K562 (cell line): ENCODE results near the gene TJAP1. TPM values are rescaled to one million over a fixed set of nuclear protein-coding genes. Genes with fewer than 3 reads are reported as not detected.

Experiments
- ATAC-seq: fragments of 200-7000 bp; cut with Tn5 transposase; 3 replicates; pipeline ENCODE4 v1.9.1; 2020; ENCODE audit warnings: moderate library complexity
- BruUV-seq: library from RNA; stranded (reverse); fragments of 400-500 nt; replicated peaks from 2 replicates; lab custom pipeline; 2021; lab: Mats Ljungman, UMichigan
- CTCF ChIA-PET: fragments of 300-600 bp; formaldehyde crosslinking; extraction: SDS; loops from one replicate; lab custom pipeline; 2021; ENCODE audit warnings: low intra/inter-chr PET ratio; lab: Yijun Ruan, JAX
- POLR2A ChIA-PET: fragments of 300-600, 350-650 bp; sonication (Branson Sonifier 250); formaldehyde crosslinking; extraction: SDS; loops from one replicate; lab custom pipeline; 2021; ENCODE audit warnings: antibody characterized with exemption, inconsistent platforms; lab: Yijun Ruan, JAX
- DNase-seq, 4 experiments: peaks; one replicate each; pipeline versions ENCODE4 v3.0.0 to v3.0.0-alpha.2; 2011 to 2018; ENCODE audit warnings: low spot score in 3 of 4, mixed read lengths in 3 of 4; ENCODE audit errors: extremely low read depth in 1 of 4
- FAIRE-seq: peaks from 2 replicates; lab custom pipeline; 2011; peaks lifted over from hg19 to GRCh38; lab: Jason Lieb, UNC
- H2AFZ ChIP-seq: 2 replicates; pipeline ENCODE4 v1.6.0; 2011; ENCODE audit warnings: low read depth, low read length, control low read depth, inconsistent platforms
- H3K27ac ChIP-seq: fragments of 200-600 bp; 3 replicates; pipeline ENCODE4 v1.8.0; 2011; ENCODE audit warnings: low read depth, mild to moderate bottlenecking, control low read depth, inconsistent platforms, low read length, moderate library complexity, mixed read lengths; ENCODE audit errors: extremely low read depth
- H3K27me3 ChIP-seq, 2 experiments: fragments of 300-600 bp in 1 of 2; 2 replicates in 1 of 2; 3 replicates in 1 of 2; pipeline versions ENCODE4 v1.6.0 to v1.8.0; 2011; ENCODE audit warnings: inconsistent platforms in 2 of 2, low read length in 2 of 2, mild to moderate bottlenecking in 1 of 2, mixed read lengths in 1 of 2, moderate library complexity in 1 of 2; ENCODE audit not compliant: control insufficient read depth in 2 of 2, insufficient read depth in 2 of 2
- H3K36me3 ChIP-seq: fragments of 300-600 bp; 3 replicates; pipeline ENCODE4 v1.8.0; 2011; ENCODE audit warnings: mild to moderate bottlenecking, low read length, inconsistent platforms; ENCODE audit not compliant: control insufficient read depth, insufficient read depth
- H3K4me1 ChIP-seq, 2 experiments: fragments of 200-600 bp in 1 of 2; replicated peaks in 1 of 2; 2 replicates in 1 of 2; 3 replicates in 1 of 2; pipeline versions ENCODE4 v1.5.1 to v1.8.0; 2011; ENCODE audit warnings: inconsistent platforms in 2 of 2, low read length in 2 of 2, mild to moderate bottlenecking in 1 of 2, mixed read lengths in 1 of 2, moderate library complexity in 1 of 2; ENCODE audit not compliant: control insufficient read depth in 2 of 2, insufficient read depth in 2 of 2
- H3K4me2 ChIP-seq: 2 replicates; pipeline ENCODE4 v1.6.1; 2011; ENCODE audit warnings: low read length, control low read depth, inconsistent platforms, mixed read lengths; ENCODE audit not compliant: insufficient read depth
- H3K4me3 ChIP-seq: fragments of 200-600 bp; sonication (generic), shearing (Covaris generic); 2 replicates; pipeline ENCODE4 v1.5.1; 2016; ENCODE audit warnings: control low read depth, inconsistent platforms
- H3K79me2 ChIP-seq: fragments of 200-600 bp; 3 replicates; pipeline ENCODE4 v1.8.0; 2011; ENCODE audit warnings: low read length, inconsistent platforms; ENCODE audit not compliant: control insufficient read depth, insufficient read depth
- H3K9ac ChIP-seq, 2 experiments: 2 replicates each; pipeline versions ENCODE4 v1.6.0 to v1.6.1; 2011; ENCODE audit warnings: low read depth in 2 of 2, low read length in 2 of 2, control low read depth in 1 of 2, inconsistent platforms in 1 of 2, mild to moderate bottlenecking in 1 of 2, mixed read lengths in 1 of 2; ENCODE audit not compliant: insufficient read depth in 1 of 2
- H3K9me1 ChIP-seq: one replicate; pipeline ENCODE4 v1.6.0; 2011; ENCODE audit warnings: inconsistent platforms, mild to moderate bottlenecking, low read length, moderate library complexity; ENCODE audit not compliant: control insufficient read depth, insufficient read depth
- H3K9me3 ChIP-seq: replicated peaks from 2 replicates; pipeline ENCODE4 v1.5.1; 2011; ENCODE audit warnings: low read depth, low read length, inconsistent platforms; ENCODE audit not compliant: control insufficient read depth, insufficient read depth
- H4K20me1 ChIP-seq: replicated peaks from 2 replicates; pipeline ENCODE4 v1.6.1; 2011; ENCODE audit warnings: low read length, inconsistent platforms, mixed read lengths; ENCODE audit not compliant: control insufficient read depth, insufficient read depth
- BMI1 ChIP-seq: fragments of 150-350 bp; IDR thresholded peaks from 2 replicates; pipeline ENCODE4 v1.6.1; 2014; ENCODE audit warnings: low read length
- CHD2 ChIP-seq: IDR thresholded peaks from 2 replicates; pipeline ENCODE4 v1.6.1; 2011; ENCODE audit warnings: low read depth, low read length
- CSDE1 ChIP-seq, 2 experiments: fragments of 450-650 bp; IDR thresholded peaks; 2 replicates each; pipeline ENCODE4 v1.6.1; 2016; ENCODE audit warnings: mild to moderate bottlenecking in 1 of 2
- FOXM1 ChIP-seq, 2 experiments: fragments of 450-650 bp in 1 of 2; sonication (generic) in 1 of 2; formaldehyde crosslinking in 1 of 2; IDR thresholded peaks; 2 replicates each; pipeline versions ENCODE4 v1.6.1 to v1.9.0; 2017 to 2022; ENCODE audit warnings: low read depth in 2 of 2, mild to moderate bottlenecking in 2 of 2, missing genetic modification reagents in 1 of 2, moderate library complexity in 1 of 2
- HLTF ChIP-seq: fragments of 450-650 bp; IDR thresholded peaks from 2 replicates; pipeline ENCODE4 v1.6.1; 2016
- KAT8 ChIP-seq: fragments of 450-650 bp; IDR thresholded peaks from 2 replicates; pipeline ENCODE4 v1.6.1; 2016; ENCODE audit warnings: low read depth, mild to moderate bottlenecking
- MAFF ChIP-seq: IDR thresholded peaks from 2 replicates; pipeline ENCODE4 v1.6.1; 2012; ENCODE audit warnings: low read length, improper control_type of control experiment
- MTA1 ChIP-seq: fragments of 450-650 bp; IDR thresholded peaks from 2 replicates; pipeline ENCODE4 v1.6.1; 2017; ENCODE audit warnings: borderline replicate concordance
- NFE2 ChIP-seq: IDR thresholded peaks from 2 replicates; pipeline ENCODE4 v1.6.1; 2014; ENCODE audit warnings: antibody characterized with exemption, low read depth
- NR1H2 ChIP-seq: sonication (generic); formaldehyde crosslinking; IDR thresholded peaks from 2 replicates; pipeline ENCODE4 v1.4.0; 2020; ENCODE audit warnings: mild to moderate bottlenecking, missing genetic modification reagents
- PCBP1 ChIP-seq: fragments of 200-400 bp; formaldehyde crosslinking; IDR thresholded peaks from 2 replicates; pipeline ENCODE4 v1.6.1; 2018; ENCODE audit warnings: mild to moderate bottlenecking, low read depth, low read length; ENCODE audit not compliant: poor library complexity, severe bottlenecking
- PPARD ChIP-seq: fragments of 250-450 bp; sonication (Bioruptor Pico); IDR thresholded peaks from 2 replicates; pipeline ENCODE4 v1.8.0; 2022; ENCODE audit warnings: inconsistent platforms, mild to moderate bottlenecking, moderate library complexity
- PURB ChIP-seq: sonication (generic); formaldehyde crosslinking; IDR thresholded peaks from 2 replicates; pipeline ENCODE4 v1.9.0; 2021; ENCODE audit warnings: low read depth, mild to moderate bottlenecking, missing genetic modification reagents
- RBFOX2 ChIP-seq: fragments of 200-400 bp; formaldehyde crosslinking; IDR thresholded peaks from 2 replicates; pipeline ENCODE4 v1.6.1; 2017; ENCODE audit warnings: low read depth, mild to moderate bottlenecking, low read length, moderate library complexity
- SRSF9 ChIP-seq: fragments of 200-400 bp; formaldehyde crosslinking; IDR thresholded peaks from 2 replicates; pipeline ENCODE4 v1.6.1; 2017; ENCODE audit warnings: low read depth, low read length, borderline replicate concordance
- TCFL5 ChIP-seq: fragments of 250-450 bp; sonication (Bioruptor Pico); conservative IDR thresholded peaks from 2 replicates; pipeline ENCODE4 v1.6.1; 2021; ENCODE audit warnings: mild to moderate bottlenecking, moderate library complexity, matching md5 sums
- TRIM24 ChIP-seq, 2 experiments: fragments of 450-650 bp; IDR thresholded peaks; 2 replicates each; pipeline ENCODE4 v1.6.1; 2016
- ZNF212 ChIP-seq: fragments of 450-650 bp; formaldehyde crosslinking; IDR thresholded peaks from 2 replicates; pipeline ENCODE4 v1.4.0; 2020; ENCODE audit warnings: mild to moderate bottlenecking
- ZNF263 ChIP-seq: sonication (generic); formaldehyde crosslinking; IDR thresholded peaks from 2 replicates; pipeline ENCODE4 v1.8.0; 2022; ENCODE audit warnings: mild to moderate bottlenecking, missing genetic modification reagents, borderline replicate concordance
- WGBS: fragments of 100-300 bp; shearing (Covaris generic); methylation state at CpG from one replicate; pipeline ENCODE4 v1.1.6; 2016; ENCODE audit warnings: low coverage, mixed read lengths; ENCODE audit not compliant: insufficient coverage; ENCODE audit errors: missing lambda C conversion rate; 5-methylcytosine and 5-hydroxymethylcytosine counted together
- in situ Hi-C: fragments of 300-500 bp; cut with MboI; formaldehyde crosslinking; loops from 4 replicates; pipeline ENCODE4 v1.15.0; 2018; ENCODE audit warnings: inconsistent platforms, mixed read lengths
- intact Hi-C: fragments of 100-400 bp; cut with micrococcal nuclease; formaldehyde crosslinking; loops from 2 replicates; pipeline ENCODE4 v1.14.2; 2022
- polyA plus RNA-seq, 8 experiments: library from polyadenylated mRNA; depleted of rRNA in 4 of 8; stranded (reverse) in 5 of 8; unstranded in 3 of 8; fragments of >200 nt; fragmentation: Nextera tagmentation in 2 of 8; fragmentation: Illumina TruSeq in 1 of 8; extraction: Ambion mirVana in 2 of 8; extraction: Trizol in 1 of 8; gene quantifications; 2 replicates each; pipeline versions ENCODE4 v1.2.1 to v1.2.3, GENCODE V29; 2011 to 2014; ENCODE audit warnings: inconsistent platforms in 1 of 8, missing spikeins in 1 of 8
- total RNA-seq, 7 experiments: library from RNA; depleted of rRNA in 6 of 7; stranded (reverse); fragments of >200 nt in 6 of 7; fragmentation: Illumina TruSeq in 2 of 7; extraction: Trizol in 2 of 7; gene quantifications; 2 replicates each; pipeline versions ENCODE4 v1.2.1 to v1.2.3, GENCODE V29; 2011 to 2021; ENCODE audit warnings: low replicate concordance in 1 of 7
- TF ChIP-seq, protein P1 (sequence below), 2 experiments: fragments of 450-650 bp; conservative IDR thresholded peaks; 2 replicates each; pipeline ENCODE4 v1.6.1; 2017; ENCODE audit warnings: mild to moderate bottlenecking in 2 of 2, moderate library complexity in 2 of 2

The TJAP1 gene
- total and polyA plus RNA-seq, 9 of the 15 experiments (the other 6 are each of a cell fraction or from before 2014, with no cell fraction given): 0.06 to 35.8 (median 16.2) TPM

- FAIRE-seq (peak; percentile 26), ATAC-seq (peak; percentile 88), DNase-seq (peak; percentile 86 to 90 (median 90))
- BruUV-seq: no TSS peak
- Histone ChIP-seq H3K4me2 (peak within 1 kb of the TSS; percentile 87), H3K4me1 (peaks cover 14 to 42% of the 10 kb centered on the region in 2 experiments; a peak in 4 of 5 replicates), H3K9me1 (peaks cover 4% of the 10 kb centered on the region), H3K9ac (peak within 1 kb of the TSS; percentile 16 to 90; a peak in 3 of 4 replicates), H3K9me3 (no peaks in the 10 kb centered on the region), H3K4me3 (peak within 1 kb of the TSS; percentile 58), H3K36me3 (peaks cover 55% of the 10 kb centered on the region), H3K79me2 (peaks cover 8% of the 10 kb centered on the region), H3K27me3 (peaks cover 0 to 6% of the 10 kb centered on the region in 2 experiments; a peak in 2 of 5 replicates), H3K27ac (no peak within 1 kb of the TSS; the same call in 2 of the 3 replicates), H4K20me1 (peaks cover 9% of the 10 kb centered on the region; the same call in 1 of the 2 replicates), H2AFZ (peak within 1 kb of the TSS; percentile 87)
- 24% methylated on average over 54 of the region's 96 CpGs for WGBS
- CTCF ChIA-PET: no interaction called here
- in situ Hi-C loops (loop anchor here (5.0 kb wide), 1 partner anchor 603 kb away; no protein-coding TSS in a partner anchor), intact Hi-C loops (no loop called here)
- POLR2A ChIA-PET: interaction anchor here (0.5 to 6.2 kb wide), 18 partner anchors 9 to 603 kb away, joined by 3 to 54 read pairs (median 4); partner anchors contain the start of gene TJAP1
- TF ChIP-seq MAFF (no peak), CHD2 (peak; percentile 51; the same call in 1 of the 2 replicates), TRIM24 (IDR thresholded peaks at IDR 0.05) (no peak), KAT8 (no peak), MTA1 (no peak), HLTF (0 out of 2 replicates have a peak, but pooled peaks have one; percentile 14), CSDE1 (IDR thresholded peaks at IDR 0.05) (peak in 1 of 2 experiments; percentile 87; a peak in 2 of 4 replicates), PURB (CRISPR knock-in tag) (0 out of 2 replicates have a peak, but pooled peaks have one; percentile 65), PCBP1 (no peak), RBFOX2 (peak; percentile 73), ZNF212 (CRISPR knock-in tag) (no peak), NR1H2 (CRISPR knock-in tag) (0 out of 2 replicates have a peak, but pooled peaks have one; percentile 62), ZNF263 (CRISPR knock-in tag) (peak; percentile 46; the same call in 1 of the 2 replicates), NFE2 (0 out of 2 replicates have a peak, but pooled peaks have one; percentile 1), TCFL5 (CRISPR knock-in tag) (no peak), BMI1 (peak; percentile 91), SRSF9 (no peak), FOXM1 (IDR thresholded peaks at IDR 0.05; ENCODE audit: low read depth) (no peak), FOXM1 (CRISPR knock-in tag; IDR thresholded peaks at IDR 0.05; ENCODE audit: low read depth) (peak; percentile 66; the same call in 1 of the 2 replicates), PPARD (CRISPR knock-in tag) (no peak)
- TF ChIP-seq, protein P1, sequence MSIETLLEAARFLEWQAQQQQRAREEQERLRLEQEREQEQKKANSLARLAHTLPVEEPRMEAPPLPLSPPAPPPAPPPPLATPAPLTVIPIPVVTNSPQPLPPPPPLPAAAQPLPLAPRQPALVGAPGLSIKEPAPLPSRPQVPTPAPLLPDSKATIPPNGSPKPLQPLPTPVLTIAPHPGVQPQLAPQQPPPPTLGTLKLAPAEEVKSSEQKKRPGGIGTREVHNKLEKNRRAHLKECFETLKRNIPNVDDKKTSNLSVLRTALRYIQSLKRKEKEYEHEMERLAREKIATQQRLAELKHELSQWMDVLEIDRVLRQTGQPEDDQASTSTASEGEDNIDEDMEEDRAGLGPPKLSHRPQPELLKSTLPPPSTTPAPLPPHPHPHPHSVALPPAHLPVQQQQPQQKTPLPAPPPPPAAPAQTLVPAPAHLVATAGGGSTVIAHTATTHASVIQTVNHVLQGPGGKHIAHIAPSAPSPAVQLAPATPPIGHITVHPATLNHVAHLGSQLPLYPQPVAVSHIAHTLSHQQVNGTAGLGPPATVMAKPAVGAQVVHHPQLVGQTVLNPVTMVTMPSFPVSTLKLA (conservative IDR thresholded peaks at IDR 0.05): peak in 1 of 2 experiments; percentile 77; a peak in 2 of 4 replicates
These were observed 32.8 kb downstream of the TJAP1 start, which contains the start of gene LRRC73 for GRCh38 chr6:43509984-43510826. LRRC73 (minus strand) TSS chr6:43510346; CDS start chr6:43509785, 561 bp downstream.
